ENCODE results near the gene EIPR1. TPM values are rescaled to one million over a fixed set of nuclear protein-coding genes. Genes with fewer than 3 reads are reported as not detected.

Gene EIPR1
- total and polyA plus RNA-seq, 2 of the 13 experiments (the other 11 are each of a cell fraction or from before 2014, with no cell fraction given) = 70.0 to 96.3 TPM

GRCh38 chr2:3272761-3273160, 104.9 kb downstream of the EIPR1 start:
- ATAC-seq (no peak), FAIRE-seq (no peak), DNase-seq (ENCODE audit: low spot score) (no peak)
- in situ Hi-C loops (cut with HindIII; ENCODE audit: extremely low pct_ligation_motif_present, low pct_unique_long_range_greater_than_20kb) (no loop called here), intact Hi-C loops (cut with micrococcal nuclease; ENCODE audit: unreplicated experiment) (no loop called here)
- H3K36me3 ChIP-seq (replicated peaks in 1 of 2; ENCODE audit: control insufficient read depth in 1 of 2, insufficient read depth in 2 of 2, low read length in 2 of 2) = peaks cover 5 to 13% of the 10 kb centered on the region in 2 experiments; a peak in 4 of 5 replicates
- 97% methylated on average over 7 of the region's 7 CpGs for whole genome bisulfite sequencing (ENCODE audit: low lambda C conversion rate)
- H3K4me1 ChIP-seq (ENCODE audit: insufficient read depth, low read length) = no peaks in the 10 kb centered on the region
- BruUV-seq (replicated peaks) = no TSS peak
- no peak overlapping the region for H3K4me2 ChIP-seq (ENCODE audit: low read depth, low read length)
- H3K27me3 ChIP-seq (ENCODE audit: control insufficient read depth in 1 of 2, insufficient read depth in 2 of 2, low read length in 2 of 2) = no peaks in the 10 kb centered on the region
- no peak overlapping the region for H3K4me3 ChIP-seq (replicated peaks in 1 of 3; ENCODE audit: insufficient read depth in 1 of 3, low read depth in 2 of 3, low read length in 3 of 3)
- ChIA-PET CTCF (ENCODE audit: low intra/inter-chr PET ratio, low total read pairs) (no interaction called here), POLR2A (no interaction called here)
- H4K20me1 ChIP-seq (ENCODE audit: insufficient read depth, low read length) = no peaks in the 10 kb centered on the region; the same call in 1 of the 2 replicates
- no peaks in the 10 kb centered on the region for H3K79me2 ChIP-seq (ENCODE audit: insufficient read depth, low read length)
- no peaks in the 10 kb centered on the region for H3K9me3 ChIP-seq (ENCODE audit: low read length)
- TF ChIP-seq GRHL1 (CRISPR knock-in tag; conservative IDR thresholded peaks at IDR 0.05) = no peak
- H2AFZ ChIP-seq (ENCODE audit: low read length) = no peak overlapping the region
- no peak overlapping the region for H3K9ac ChIP-seq (ENCODE audit: insufficient read depth, low read depth, low read length)
- no peak overlapping the region for H3K27ac ChIP-seq (ENCODE audit: extremely low read length, insufficient read depth, low read length)

- no peak overlapping the region for H3K27ac ChIP-seq (ENCODE audit: extremely low read length, insufficient read depth, low read length)
- no peaks in the 10 kb centered on the region for H3K4me1 ChIP-seq (ENCODE audit: insufficient read depth, low read length)
- ATAC-seq = no peak
- peaks cover 7 to 15% of the 10 kb centered on the region in 2 experiments; a peak in 4 of 5 replicates for H3K36me3 ChIP-seq (replicated peaks in 1 of 2; ENCODE audit: control insufficient read depth in 1 of 2, insufficient read depth in 2 of 2, low read length in 2 of 2)
- CTCF ChIA-PET (ENCODE audit: low intra/inter-chr PET ratio, low total read pairs) = no interaction called here
- in situ Hi-C loops (cut with HindIII; ENCODE audit: extremely low pct_ligation_motif_present, low pct_unique_long_range_greater_than_20kb) (no loop called here), intact Hi-C loops (cut with micrococcal nuclease; ENCODE audit: unreplicated experiment) (no loop called here)
- no peaks in the 10 kb centered on the region for H3K9me3 ChIP-seq (ENCODE audit: low read length)
- H3K79me2 ChIP-seq (ENCODE audit: insufficient read depth, low read length) = no peaks in the 10 kb centered on the region
- H3K4me2 ChIP-seq (ENCODE audit: low read depth, low read length) = no peak overlapping the region
- no peak overlapping the region for H3K4me3 ChIP-seq (replicated peaks in 1 of 3; ENCODE audit: insufficient read depth in 1 of 3, low read depth in 2 of 3, low read length in 3 of 3)
- H4K20me1 ChIP-seq (ENCODE audit: insufficient read depth, low read length) = no peaks in the 10 kb centered on the region; the same call in 1 of the 2 replicates
- TF ChIP-seq ATF1 (CRISPR knock-in tag; IDR thresholded peaks at IDR 0.05) = no peak
- FAIRE-seq = no peak
- no TSS peak for BruUV-seq (replicated peaks)
- WGBS (ENCODE audit: low lambda C conversion rate) = 98% methylated on average over 8 of the region's 8 CpGs
- H3K9ac ChIP-seq (ENCODE audit: insufficient read depth, low read depth, low read length) = no peak overlapping the region
- POLR2A ChIA-PET = no interaction called here
- no peak overlapping the region for H2AFZ ChIP-seq (ENCODE audit: low read length)
- DNase-seq (ENCODE audit: low spot score) = no peak
- no peaks in the 10 kb centered on the region for H3K27me3 ChIP-seq (ENCODE audit: control insufficient read depth in 1 of 2, insufficient read depth in 2 of 2, low read length in 2 of 2)
These were observed 107.5 kb downstream of the EIPR1 start for GRCh38 chr2:3270095-3270478.

Measured in HepG2 (cell line).